Parathyroid adenoma (tissue), 2 donors: ENCODE measurements around the gene NUPR2.
"Not testable (repeated sequence)": the region's sequence is repeated elsewhere in the genome, so short reads cannot be mapped to it uniquely, and the experiment has no call there.

Experiments
- H2AFZ ChIP-seq: fragments of 300-600 bp; sonication (generic); one replicate; pipeline ENCODE4 v1.7.0; 2017; ENCODE audit warnings: antibody characterized with exemption, mild to moderate bottlenecking
- H3K27ac ChIP-seq: fragments of 300-600 bp; sonication (generic); one replicate; pipeline ENCODE4 v1.7.0; 2017
- H3K27me3 ChIP-seq: fragments of 300-600 bp; sonication (generic); one replicate; pipeline ENCODE4 v1.7.0; 2017; ENCODE audit warnings: low read length; ENCODE audit not compliant: control insufficient read depth, insufficient read depth
- H3K36me3 ChIP-seq: fragments of 300-600 bp; sonication (generic); one replicate; pipeline ENCODE4 v1.7.0; 2017; ENCODE audit warnings: low read length; ENCODE audit not compliant: control insufficient read depth, insufficient read depth
- H3K4me1 ChIP-seq: fragments of 300-600 bp; sonication (generic); one replicate; pipeline ENCODE4 v1.7.0; 2017; ENCODE audit warnings: control low read depth
- H3K4me2 ChIP-seq: fragments of 300-600 bp; sonication (generic); one replicate; pipeline ENCODE4 v1.7.0; 2017; ENCODE audit warnings: low read length
- H3K4me3 ChIP-seq: fragments of 300-600 bp; sonication (generic); one replicate; pipeline ENCODE4 v1.7.0; 2017; ENCODE audit warnings: low read depth, low read length
- H3K79me2 ChIP-seq: fragments of 300-600 bp; sonication (generic); one replicate; pipeline ENCODE4 v1.7.0; 2017; ENCODE audit warnings: control low read depth
- H3K9ac ChIP-seq: fragments of 300-600 bp; sonication (generic); one replicate; pipeline ENCODE4 v1.7.0; 2017; ENCODE audit warnings: mild to moderate bottlenecking
- H3K9me3 ChIP-seq: fragments of 300-600 bp; sonication (generic); one replicate; pipeline ENCODE4 v1.7.0; 2017; ENCODE audit warnings: low read length; ENCODE audit not compliant: control insufficient read depth
- TF ChIP-seq, protein P1 (sequence below): fragments of 300-600 bp; sonication (generic); IDR thresholded peaks from one replicate; pipeline ENCODE4 v1.7.0; 2017; ENCODE audit warnings: antibody characterized with exemption, mild to moderate bottlenecking
- donor health status: primary hyperparathyroidism.

NUPR2 gene

DNA sequence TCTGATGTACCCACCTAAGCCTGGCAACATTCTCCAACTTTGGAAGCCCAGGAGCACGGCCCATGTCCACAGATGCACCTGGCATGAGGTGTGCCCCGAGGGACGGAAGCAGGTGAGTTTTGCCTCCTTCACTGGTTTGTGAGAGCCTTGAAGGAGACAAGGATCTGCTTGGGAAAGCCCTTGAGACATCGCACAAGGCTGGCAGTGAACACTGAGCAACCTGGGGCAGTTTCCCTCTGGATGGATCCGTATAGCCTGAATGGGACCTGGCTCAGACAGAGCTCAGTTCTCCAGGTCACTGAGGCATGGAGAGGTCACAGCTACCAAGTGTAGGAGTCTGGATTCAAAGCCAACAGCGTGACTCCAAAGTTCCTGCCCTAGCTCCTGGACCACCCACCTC is 8.8 kb upstream of the NUPR2 start:
- H3K36me3 ChIP-seq: no peaks in the 10 kb centered on the region
- no peaks in the 10 kb centered on the region for H3K79me2 ChIP-seq
- no peak overlapping the region for H3K27ac ChIP-seq
- no peaks in the 10 kb centered on the region for H3K27me3 ChIP-seq
- H2AFZ ChIP-seq: no peak overlapping the region
- H3K4me1 ChIP-seq: no peaks in the 10 kb centered on the region
- no peak overlapping the region for H3K4me3 ChIP-seq
- H3K4me2 ChIP-seq: no peak overlapping the region
- TF ChIP-seq, protein P1, sequence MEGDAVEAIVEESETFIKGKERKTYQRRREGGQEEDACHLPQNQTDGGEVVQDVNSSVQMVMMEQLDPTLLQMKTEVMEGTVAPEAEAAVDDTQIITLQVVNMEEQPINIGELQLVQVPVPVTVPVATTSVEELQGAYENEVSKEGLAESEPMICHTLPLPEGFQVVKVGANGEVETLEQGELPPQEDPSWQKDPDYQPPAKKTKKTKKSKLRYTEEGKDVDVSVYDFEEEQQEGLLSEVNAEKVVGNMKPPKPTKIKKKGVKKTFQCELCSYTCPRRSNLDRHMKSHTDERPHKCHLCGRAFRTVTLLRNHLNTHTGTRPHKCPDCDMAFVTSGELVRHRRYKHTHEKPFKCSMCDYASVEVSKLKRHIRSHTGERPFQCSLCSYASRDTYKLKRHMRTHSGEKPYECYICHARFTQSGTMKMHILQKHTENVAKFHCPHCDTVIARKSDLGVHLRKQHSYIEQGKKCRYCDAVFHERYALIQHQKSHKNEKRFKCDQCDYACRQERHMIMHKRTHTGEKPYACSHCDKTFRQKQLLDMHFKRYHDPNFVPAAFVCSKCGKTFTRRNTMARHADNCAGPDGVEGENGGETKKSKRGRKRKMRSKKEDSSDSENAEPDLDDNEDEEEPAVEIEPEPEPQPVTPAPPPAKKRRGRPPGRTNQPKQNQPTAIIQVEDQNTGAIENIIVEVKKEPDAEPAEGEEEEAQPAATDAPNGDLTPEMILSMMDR: no peak
- no peaks in the 10 kb centered on the region for H3K9me3 ChIP-seq
- no peak overlapping the region for H3K9ac ChIP-seq

DNA sequence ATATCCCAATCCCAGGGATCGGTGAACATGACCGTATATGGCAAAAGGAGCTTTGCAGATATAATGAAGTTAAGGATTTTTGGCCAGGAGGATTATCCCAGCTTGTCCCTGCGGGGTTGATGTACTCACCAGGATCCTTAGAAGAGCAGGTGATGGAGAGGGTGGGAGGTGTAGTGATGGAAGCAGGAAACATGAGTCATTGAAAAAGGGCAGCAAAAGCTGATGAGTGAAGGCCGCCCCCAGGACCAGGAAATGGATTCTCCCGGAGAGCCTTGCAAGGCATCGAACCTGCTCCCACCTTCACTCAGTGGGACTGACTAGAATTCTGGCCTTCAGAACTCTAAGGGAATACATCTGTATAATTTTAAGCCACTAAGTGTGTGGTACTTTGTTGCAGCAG is 5.2 kb upstream of the NUPR2 start:
- Histone ChIP-seq H3K4me2 (no peak overlapping the region), H3K4me3 (no peak overlapping the region), H3K79me2 (no peaks in the 10 kb centered on the region), H3K9me3 (no peaks in the 10 kb centered on the region), H3K4me1 (no peaks in the 10 kb centered on the region), H3K36me3 (no peaks in the 10 kb centered on the region), H3K27me3 (no peaks in the 10 kb centered on the region), H2AFZ (no peak overlapping the region), H3K27ac (no peak overlapping the region), H3K9ac (no peak overlapping the region)
- TF ChIP-seq, protein P1: no peak

DNA sequence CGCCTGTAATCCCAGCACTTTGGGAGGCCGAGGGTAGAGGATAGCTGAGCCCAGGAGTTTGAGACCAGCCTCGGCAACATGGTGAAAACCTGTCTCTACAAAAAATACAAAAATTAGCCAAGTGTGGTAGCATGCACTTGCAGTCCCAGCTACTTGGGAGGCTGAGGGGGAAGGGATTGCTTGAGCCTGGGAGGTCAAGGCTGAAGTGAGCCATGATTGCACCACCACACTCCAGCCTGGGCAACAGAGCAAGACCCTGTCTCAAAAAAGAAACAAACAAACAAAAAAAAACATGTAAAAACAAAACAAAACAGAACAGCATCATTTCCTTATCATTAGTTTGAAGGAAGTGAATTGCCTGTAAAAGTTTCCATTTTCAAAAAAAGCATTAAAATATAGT is 4.0 kb downstream of the NUPR2 start:
- H3K27me3 ChIP-seq: not testable (repeated sequence)

DNA sequence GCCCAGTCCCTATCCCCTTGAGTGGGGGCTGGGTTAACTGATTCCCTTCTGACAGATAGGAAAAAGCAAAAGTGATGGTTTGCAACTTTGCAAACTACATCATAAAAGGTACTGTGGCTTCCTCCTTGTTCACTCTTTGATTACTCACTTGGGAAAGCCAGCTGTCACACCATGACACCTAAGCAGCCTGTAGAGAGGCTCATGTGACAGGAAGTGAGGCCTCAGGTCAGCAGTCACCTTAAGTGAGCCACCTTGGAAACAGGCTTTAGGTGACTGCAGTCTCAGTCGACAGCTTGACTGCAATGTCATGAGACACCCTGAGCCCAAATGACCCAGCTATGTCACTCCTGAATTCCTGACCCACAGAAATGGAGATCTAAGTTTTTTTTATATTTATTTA is 5.6 kb downstream of the NUPR2 start:
- Histone ChIP-seq H3K4me2 (no peak overlapping the region), H3K27me3 (no peaks in the 10 kb centered on the region), H3K4me3 (no peak overlapping the region), H2AFZ (no peak overlapping the region), H3K9me3 (no peaks in the 10 kb centered on the region), H3K27ac (no peak overlapping the region), H3K79me2 (peaks cover 6% of the 10 kb centered on the region), H3K4me1 (no peaks in the 10 kb centered on the region), H3K36me3 (no peaks in the 10 kb centered on the region), H3K9ac (no peak overlapping the region)
- TF ChIP-seq, protein P1: no peak

More for the DNA sequence above, 4.0 kb downstream of the NUPR2 start:
- H3K36me3 ChIP-seq, H3K4me2 ChIP-seq, H3K9ac ChIP-seq, H2AFZ ChIP-seq, H3K9me3 ChIP-seq, H3K4me3 ChIP-seq, H3K27ac ChIP-seq, H3K4me1 ChIP-seq, H3K79me2 ChIP-seq: not testable (repeated sequence)

DNA sequence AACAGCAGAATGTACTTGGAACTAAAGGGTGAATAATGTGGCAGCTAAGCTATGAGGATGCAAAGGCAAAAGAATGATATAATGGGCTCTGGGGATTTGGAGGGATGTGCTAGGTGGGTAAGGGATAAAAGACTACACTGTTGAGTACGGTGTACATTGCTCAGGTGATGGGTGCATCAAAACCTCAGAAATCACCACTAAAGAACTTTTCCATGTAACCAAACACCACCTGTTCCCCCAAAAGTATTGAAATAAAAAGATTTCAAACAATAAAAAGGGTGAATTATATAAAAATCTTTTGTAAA is 8.3 kb downstream of the NUPR2 start:
- TF ChIP-seq, protein P1: no peak
- Histone ChIP-seq H3K9ac (no peak overlapping the region), H3K4me1 (no peaks in the 10 kb centered on the region), H3K4me2 (no peak overlapping the region), H3K9me3 (no peaks in the 10 kb centered on the region), H2AFZ (peak overlapping the region; percentile 3), H3K27me3 (no peaks in the 10 kb centered on the region), H3K79me2 (peaks cover 10% of the 10 kb centered on the region), H3K4me3 (no peak overlapping the region), H3K36me3 (no peaks in the 10 kb centered on the region), H3K27ac (no peak overlapping the region)
